DMS114 treated with DMSO at 0.1 percent for 48 hours (cell line): Measurements from ENCODE around the gene NFKBIE.
"Not testable (repeated sequence)": the region's sequence is repeated elsewhere in the genome, so short reads cannot be mapped to it uniquely, and the experiment has no call there.

ENCODE experiments used
- DNase-seq: peaks from one replicate; lab custom pipeline; 2025; ENCODE audit not compliant: unreplicated experiment; lab: John Stamatoyannopoulos, UW

The NFKBIE gene

GRCh38 chr6:44265007-44265721 lies at the start of gene NFKBIE:
Gene NFKBIE (minus strand): TSS chr6:44265551. CDS start chr6:44265346, 205 bp downstream.
- peak; percentile 76 for DNase-seq

- DNase-seq: not testable (repeated sequence)
Observed at GRCh38 chr6:44314657-44315056, 49.3 kb upstream of the NFKBIE start.

GRCh38 chr6:44312901-44313788 lies 47.8 kb upstream of the NFKBIE start, which contains the start of gene AARS2:
Gene AARS2 (minus strand): TSS chr6:44313347. CDS start chr6:44313323, 24 bp downstream.
- peak; percentile 83 for DNase-seq

GRCh38 chr6:44311767-44312166 lies 46.4 kb upstream of the NFKBIE start:
- DNase-seq: no peak

- no peak for DNase-seq
Observed at GRCh38 chr6:44311304-44311703, 46.0 kb upstream of the NFKBIE start.

GRCh38 chr6:44310241-44310640 lies 44.9 kb upstream of the NFKBIE start:
- no peak for DNase-seq

- no peak for DNase-seq
Observed at GRCh38 chr6:44309631-44310030, 44.3 kb upstream of the NFKBIE start.

- no peak for DNase-seq
Observed at GRCh38 chr6:44309092-44309491, 43.7 kb upstream of the NFKBIE start.

GRCh38 chr6:44307217-44307616 lies 41.9 kb upstream of the NFKBIE start:
- DNase-seq: no peak

GRCh38 chr6:44306710-44307109 lies 41.4 kb upstream of the NFKBIE start:
- DNase-seq: no peak

- no peak for DNase-seq
Observed at GRCh38 chr6:44305200-44305725, 39.9 kb upstream of the NFKBIE start.

- peak; percentile 43 for DNase-seq
Observed at GRCh38 chr6:44304282-44305199, 39.2 kb upstream of the NFKBIE start.

- DNase-seq: no peak
Observed at GRCh38 chr6:44303842-44304241, 38.5 kb upstream of the NFKBIE start.

GRCh38 chr6:44302856-44303255 lies 37.5 kb upstream of the NFKBIE start:
- DNase-seq: no peak

- no peak for DNase-seq
Observed at GRCh38 chr6:44301782-44302564, 36.6 kb upstream of the NFKBIE start.

GRCh38 chr6:44301106-44301505 lies 35.8 kb upstream of the NFKBIE start:
- DNase-seq: no peak

- DNase-seq: no peak
Observed at GRCh38 chr6:44300292-44300823, 35.0 kb upstream of the NFKBIE start.

- no peak for DNase-seq
Observed at GRCh38 chr6:44298864-44299263, 33.5 kb upstream of the NFKBIE start.

- DNase-seq: no peak
Observed at GRCh38 chr6:44298055-44298803, 32.9 kb upstream of the NFKBIE start.
